ENCODE results near the gene DLG3. TPM values are rescaled to one million over a fixed set of nuclear protein-coding genes. Genes with fewer than 3 reads are reported as not detected.

Gene DLG3
- total RNA-seq, 1 experiment from 2014 or later, result 41.7 TPM

DNA sequence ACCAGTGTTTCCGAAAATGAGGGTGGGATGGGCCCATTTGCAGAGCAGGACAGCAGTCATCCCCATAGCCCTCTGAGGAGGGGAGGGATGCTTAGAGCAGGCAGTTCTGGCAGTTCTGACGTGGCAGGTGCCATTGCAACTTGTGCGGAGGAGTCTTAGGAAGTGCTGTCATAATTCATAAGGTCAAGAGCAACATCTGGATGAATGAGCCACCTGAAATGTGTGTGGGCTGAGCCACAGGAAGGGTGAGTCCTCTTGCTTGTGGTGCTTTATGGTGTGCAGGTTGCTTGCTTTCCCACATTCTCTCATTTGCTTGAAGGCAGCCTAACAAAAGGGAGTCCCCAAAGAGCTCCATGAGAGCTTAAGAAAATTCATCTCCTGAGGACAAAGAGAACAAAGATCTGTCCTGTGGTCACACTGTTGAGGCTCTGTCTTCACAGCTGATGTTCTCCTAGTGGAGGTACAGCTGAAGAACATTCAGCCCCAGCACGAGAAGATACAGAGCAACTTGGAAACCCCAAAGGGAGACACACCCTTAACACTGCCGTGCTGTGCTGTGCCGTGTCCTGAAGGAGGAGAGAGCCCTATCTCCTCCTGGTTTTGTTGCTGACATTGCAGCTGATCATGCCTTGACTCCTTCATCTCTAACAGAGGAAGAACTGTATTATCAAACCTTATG lies 60.3 kb downstream of the DLG3 start:
- Mint-ChIP-seq H3K36me3 (peaks cover 19% of the 10 kb centered on the region), H3K27ac (peak overlapping the region; percentile 60; the same call in 1 of the 2 replicates), H3K4me3 (no peak overlapping the region), H3K9me3 (no peaks in the 10 kb centered on the region), H3K4me1 (peaks cover 32% of the 10 kb centered on the region), H3K27me3 (ENCODE audit: low read depth) (no peaks in the 10 kb centered on the region; the same call in 1 of the 2 replicates)
- ATAC-seq (peak; percentile 29), DNase-seq (ENCODE audit: low spot score) (no peak)
- TF ChIP-seq ESRRA (CRISPR knock-in tag; IDR thresholded peaks at IDR 0.05; ENCODE audit: borderline replicate concordance) (no peak), CREM (CRISPR knock-in tag; IDR thresholded peaks at IDR 0.05) (no peak), CBFB (CRISPR knock-in tag; IDR thresholded peaks at IDR 0.05; ENCODE audit: low read depth) (no peak), JUN (CRISPR knock-in tag; IDR thresholded peaks at IDR 0.05) (no peak), GRHL2 (CRISPR knock-in tag; IDR thresholded peaks at IDR 0.05; ENCODE audit: insufficient replicate concordance, severe bottlenecking) (no peak), HMGA2 (CRISPR knock-in tag; IDR thresholded peaks at IDR 0.05) (no peak), ZNF396 (CRISPR knock-in tag; IDR thresholded peaks at IDR 0.05; ENCODE audit: borderline replicate concordance) (no peak), NR2C2 (CRISPR knock-in tag; IDR thresholded peaks at IDR 0.05) (no peak), FOXK1 (CRISPR knock-in tag; IDR thresholded peaks at IDR 0.05) (no peak), NFATC4 (CRISPR knock-in tag; IDR thresholded peaks at IDR 0.05) (no peak), IRF2 (CRISPR knock-in tag; IDR thresholded peaks at IDR 0.05; ENCODE audit: borderline replicate concordance, low read depth) (no peak), ELF4 (CRISPR knock-in tag; IDR thresholded peaks at IDR 0.05; ENCODE audit: low read depth) (no peak)
- TF ChIP-seq, protein P1, sequence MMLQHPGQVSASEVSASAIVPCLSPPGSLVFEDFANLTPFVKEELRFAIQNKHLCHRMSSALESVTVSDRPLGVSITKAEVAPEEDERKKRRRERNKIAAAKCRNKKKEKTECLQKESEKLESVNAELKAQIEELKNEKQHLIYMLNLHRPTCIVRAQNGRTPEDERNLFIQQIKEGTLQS (CRISPR knock-in tag; conservative IDR thresholded peaks at IDR 0.05), result no peak
- TF ChIP-seq, protein P2, sequence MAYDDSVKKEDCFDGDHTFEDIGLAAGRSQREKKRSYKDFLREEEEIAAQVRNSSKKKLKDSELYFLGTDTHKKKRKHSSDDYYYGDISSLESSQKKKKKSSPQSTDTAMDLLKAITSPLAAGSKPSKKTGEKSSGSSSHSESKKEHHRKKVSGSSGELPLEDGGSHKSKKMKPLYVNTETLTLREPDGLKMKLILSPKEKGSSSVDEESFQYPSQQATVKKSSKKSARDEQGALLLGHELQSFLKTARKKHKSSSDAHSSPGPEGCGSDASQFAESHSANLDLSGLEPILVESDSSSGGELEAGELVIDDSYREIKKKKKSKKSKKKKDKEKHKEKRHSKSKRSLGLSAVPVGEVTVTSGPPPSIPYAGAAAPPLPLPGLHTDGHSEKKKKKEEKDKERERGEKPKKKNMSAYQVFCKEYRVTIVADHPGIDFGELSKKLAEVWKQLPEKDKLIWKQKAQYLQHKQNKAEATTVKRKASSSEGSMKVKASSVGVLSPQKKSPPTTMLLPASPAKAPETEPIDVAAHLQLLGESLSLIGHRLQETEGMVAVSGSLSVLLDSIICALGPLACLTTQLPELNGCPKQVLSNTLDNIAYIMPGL (CRISPR knock-in tag; IDR thresholded peaks at IDR 0.05), result no peak
- TF ChIP-seq, protein P3, sequence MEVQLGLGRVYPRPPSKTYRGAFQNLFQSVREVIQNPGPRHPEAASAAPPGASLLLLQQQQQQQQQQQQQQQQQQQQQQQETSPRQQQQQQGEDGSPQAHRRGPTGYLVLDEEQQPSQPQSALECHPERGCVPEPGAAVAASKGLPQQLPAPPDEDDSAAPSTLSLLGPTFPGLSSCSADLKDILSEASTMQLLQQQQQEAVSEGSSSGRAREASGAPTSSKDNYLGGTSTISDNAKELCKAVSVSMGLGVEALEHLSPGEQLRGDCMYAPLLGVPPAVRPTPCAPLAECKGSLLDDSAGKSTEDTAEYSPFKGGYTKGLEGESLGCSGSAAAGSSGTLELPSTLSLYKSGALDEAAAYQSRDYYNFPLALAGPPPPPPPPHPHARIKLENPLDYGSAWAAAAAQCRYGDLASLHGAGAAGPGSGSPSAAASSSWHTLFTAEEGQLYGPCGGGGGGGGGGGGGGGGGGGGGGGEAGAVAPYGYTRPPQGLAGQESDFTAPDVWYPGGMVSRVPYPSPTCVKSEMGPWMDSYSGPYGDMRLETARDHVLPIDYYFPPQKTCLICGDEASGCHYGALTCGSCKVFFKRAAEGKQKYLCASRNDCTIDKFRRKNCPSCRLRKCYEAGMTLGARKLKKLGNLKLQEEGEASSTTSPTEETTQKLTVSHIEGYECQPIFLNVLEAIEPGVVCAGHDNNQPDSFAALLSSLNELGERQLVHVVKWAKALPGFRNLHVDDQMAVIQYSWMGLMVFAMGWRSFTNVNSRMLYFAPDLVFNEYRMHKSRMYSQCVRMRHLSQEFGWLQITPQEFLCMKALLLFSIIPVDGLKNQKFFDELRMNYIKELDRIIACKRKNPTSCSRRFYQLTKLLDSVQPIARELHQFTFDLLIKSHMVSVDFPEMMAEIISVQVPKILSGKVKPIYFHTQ (CRISPR knock-in tag; IDR thresholded peaks at IDR 0.05), result no peak
- TF ChIP-seq, protein P4, sequence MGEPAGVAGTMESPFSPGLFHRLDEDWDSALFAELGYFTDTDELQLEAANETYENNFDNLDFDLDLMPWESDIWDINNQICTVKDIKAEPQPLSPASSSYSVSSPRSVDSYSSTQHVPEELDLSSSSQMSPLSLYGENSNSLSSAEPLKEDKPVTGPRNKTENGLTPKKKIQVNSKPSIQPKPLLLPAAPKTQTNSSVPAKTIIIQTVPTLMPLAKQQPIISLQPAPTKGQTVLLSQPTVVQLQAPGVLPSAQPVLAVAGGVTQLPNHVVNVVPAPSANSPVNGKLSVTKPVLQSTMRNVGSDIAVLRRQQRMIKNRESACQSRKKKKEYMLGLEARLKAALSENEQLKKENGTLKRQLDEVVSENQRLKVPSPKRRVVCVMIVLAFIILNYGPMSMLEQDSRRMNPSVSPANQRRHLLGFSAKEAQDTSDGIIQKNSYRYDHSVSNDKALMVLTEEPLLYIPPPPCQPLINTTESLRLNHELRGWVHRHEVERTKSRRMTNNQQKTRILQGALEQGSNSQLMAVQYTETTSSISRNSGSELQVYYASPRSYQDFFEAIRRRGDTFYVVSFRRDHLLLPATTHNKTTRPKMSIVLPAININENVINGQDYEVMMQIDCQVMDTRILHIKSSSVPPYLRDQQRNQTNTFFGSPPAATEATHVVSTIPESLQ (CRISPR knock-in tag; IDR thresholded peaks at IDR 0.05), result no peak
- TF ChIP-seq, protein P5, sequence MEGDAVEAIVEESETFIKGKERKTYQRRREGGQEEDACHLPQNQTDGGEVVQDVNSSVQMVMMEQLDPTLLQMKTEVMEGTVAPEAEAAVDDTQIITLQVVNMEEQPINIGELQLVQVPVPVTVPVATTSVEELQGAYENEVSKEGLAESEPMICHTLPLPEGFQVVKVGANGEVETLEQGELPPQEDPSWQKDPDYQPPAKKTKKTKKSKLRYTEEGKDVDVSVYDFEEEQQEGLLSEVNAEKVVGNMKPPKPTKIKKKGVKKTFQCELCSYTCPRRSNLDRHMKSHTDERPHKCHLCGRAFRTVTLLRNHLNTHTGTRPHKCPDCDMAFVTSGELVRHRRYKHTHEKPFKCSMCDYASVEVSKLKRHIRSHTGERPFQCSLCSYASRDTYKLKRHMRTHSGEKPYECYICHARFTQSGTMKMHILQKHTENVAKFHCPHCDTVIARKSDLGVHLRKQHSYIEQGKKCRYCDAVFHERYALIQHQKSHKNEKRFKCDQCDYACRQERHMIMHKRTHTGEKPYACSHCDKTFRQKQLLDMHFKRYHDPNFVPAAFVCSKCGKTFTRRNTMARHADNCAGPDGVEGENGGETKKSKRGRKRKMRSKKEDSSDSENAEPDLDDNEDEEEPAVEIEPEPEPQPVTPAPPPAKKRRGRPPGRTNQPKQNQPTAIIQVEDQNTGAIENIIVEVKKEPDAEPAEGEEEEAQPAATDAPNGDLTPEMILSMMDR (IDR thresholded peaks at IDR 0.05), result no peak
- POLR2A ChIA-PET, result no interaction called here
- CTCF ChIA-PET, result interaction anchor here (0.9 to 2.1 kb wide), 4 partner anchors 27 to 160 kb away, joined by 3 to 13 read pairs (median 4); no protein-coding TSS in a partner anchor

Data from WTC11 (cell line).